Measurements from ENCODE around the gene PTCHD4. TPM values are rescaled to one million over a fixed set of nuclear protein-coding genes. Genes with fewer than 3 reads are reported as not detected.

PTCHD4 gene
- total and polyA plus RNA-seq, 2 experiments from 2014 or later = 2.1 to 3.2 TPM

- Histone ChIP-seq H3K27me3 (peaks cover 20% of the 10 kb centered on the region), H3K36me3 (no peaks in the 10 kb centered on the region), H3K27ac (no peak overlapping the region), H3K4me1 (ENCODE audit: low read depth) (no peaks in the 10 kb centered on the region), H3K4me3 (peak overlapping the region; percentile 41), H3K9me3 (ENCODE audit: low read depth) (no peaks in the 10 kb centered on the region)
- peak; percentile 32 to 42 for DNase-seq (ENCODE audit: low read depth in 1 of 2, low spot score in 1 of 2)
- TF ChIP-seq, protein P1, sequence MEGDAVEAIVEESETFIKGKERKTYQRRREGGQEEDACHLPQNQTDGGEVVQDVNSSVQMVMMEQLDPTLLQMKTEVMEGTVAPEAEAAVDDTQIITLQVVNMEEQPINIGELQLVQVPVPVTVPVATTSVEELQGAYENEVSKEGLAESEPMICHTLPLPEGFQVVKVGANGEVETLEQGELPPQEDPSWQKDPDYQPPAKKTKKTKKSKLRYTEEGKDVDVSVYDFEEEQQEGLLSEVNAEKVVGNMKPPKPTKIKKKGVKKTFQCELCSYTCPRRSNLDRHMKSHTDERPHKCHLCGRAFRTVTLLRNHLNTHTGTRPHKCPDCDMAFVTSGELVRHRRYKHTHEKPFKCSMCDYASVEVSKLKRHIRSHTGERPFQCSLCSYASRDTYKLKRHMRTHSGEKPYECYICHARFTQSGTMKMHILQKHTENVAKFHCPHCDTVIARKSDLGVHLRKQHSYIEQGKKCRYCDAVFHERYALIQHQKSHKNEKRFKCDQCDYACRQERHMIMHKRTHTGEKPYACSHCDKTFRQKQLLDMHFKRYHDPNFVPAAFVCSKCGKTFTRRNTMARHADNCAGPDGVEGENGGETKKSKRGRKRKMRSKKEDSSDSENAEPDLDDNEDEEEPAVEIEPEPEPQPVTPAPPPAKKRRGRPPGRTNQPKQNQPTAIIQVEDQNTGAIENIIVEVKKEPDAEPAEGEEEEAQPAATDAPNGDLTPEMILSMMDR (IDR thresholded peaks at IDR 0.05; ENCODE audit: low read depth, low read length) = no peak
Observed at GRCh38 chr6:48069280-48069679, 41.7 kb downstream of the PTCHD4 start.

DNA sequence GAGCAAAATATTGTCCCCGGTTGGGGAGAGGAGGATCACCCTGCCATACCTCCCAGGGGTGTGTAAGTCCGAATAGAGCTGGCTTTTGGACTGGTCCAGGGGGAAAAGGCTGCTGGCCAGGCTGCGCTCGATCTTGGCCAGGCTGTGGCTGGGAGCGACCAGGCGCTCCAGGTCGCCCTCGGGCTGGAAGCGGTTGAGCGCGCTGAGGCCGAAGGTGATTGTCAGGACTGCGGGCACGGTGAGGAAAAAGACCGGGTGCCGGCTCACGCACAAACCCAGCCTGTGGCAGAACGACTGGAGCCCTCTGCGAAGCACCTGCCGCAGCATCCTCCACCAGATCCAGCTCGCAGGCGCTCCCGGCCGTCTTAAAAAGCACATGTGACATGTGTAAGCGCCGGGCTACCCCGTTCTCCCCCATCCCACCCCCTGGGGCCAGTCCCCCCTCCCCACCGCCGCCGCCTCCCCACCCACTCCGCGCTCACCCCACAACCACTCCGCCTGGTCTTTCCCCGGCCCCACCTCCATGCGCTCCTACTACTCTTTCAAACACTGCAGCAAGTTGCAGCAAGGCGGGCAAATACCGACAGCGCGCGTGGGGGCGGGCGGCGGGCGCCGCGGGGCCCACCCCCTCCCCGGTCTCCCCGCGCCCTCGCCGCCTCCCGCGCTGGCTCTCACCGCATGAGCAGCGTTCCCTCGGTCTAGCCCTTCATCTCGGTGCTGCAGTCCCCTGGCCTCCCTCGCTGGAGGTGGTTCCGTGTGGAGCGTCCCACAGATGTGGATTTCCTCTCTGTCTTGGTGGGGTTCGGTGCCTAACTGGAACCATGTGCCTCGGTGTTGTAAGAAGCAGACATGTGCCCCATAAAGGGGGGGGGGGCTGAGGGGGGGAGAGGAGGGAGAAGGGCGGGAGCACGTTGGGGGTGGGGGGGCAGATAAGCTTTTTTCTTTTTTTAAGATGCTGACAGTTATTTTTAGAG is 42.4 kb downstream of the PTCHD4 start:
- TF ChIP-seq, protein P1 (IDR thresholded peaks at IDR 0.05; ENCODE audit: low read depth, low read length) = no peak
- H3K36me3 ChIP-seq = no peaks in the 10 kb centered on the region
- H3K4me3 ChIP-seq = peak overlapping the region; percentile 41
- peak in 1 of 2 donors; percentile 35 for DNase-seq (ENCODE audit: low read depth in 1 of 2, low spot score in 1 of 2)
- H3K9me3 ChIP-seq (ENCODE audit: low read depth) = no peaks in the 10 kb centered on the region
- H3K27me3 ChIP-seq = peaks cover 20% of the 10 kb centered on the region
- H3K27ac ChIP-seq = no peak overlapping the region
- H3K4me1 ChIP-seq (ENCODE audit: low read depth) = no peaks in the 10 kb centered on the region

DNA sequence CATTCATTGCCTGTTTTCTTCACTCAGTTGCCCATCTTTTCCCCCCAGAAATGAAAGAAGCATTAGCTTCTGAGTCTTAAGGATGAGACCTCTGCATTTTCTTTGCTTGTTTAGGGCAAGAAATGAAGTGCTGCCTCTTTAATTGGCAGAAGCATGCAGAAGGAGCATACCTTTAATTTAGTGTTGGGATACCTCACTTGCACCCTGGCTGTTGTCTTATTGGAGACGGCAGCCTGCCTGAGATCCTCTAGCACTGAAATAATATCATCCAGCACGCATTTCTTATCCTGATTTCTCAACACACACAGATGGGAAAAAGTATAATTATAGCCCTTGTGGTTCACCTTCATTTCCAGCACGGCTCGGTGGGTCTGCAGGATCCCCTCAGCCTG is 43.1 kb downstream of the PTCHD4 start:
- H3K9me3 ChIP-seq (ENCODE audit: low read depth) = no peaks in the 10 kb centered on the region
- no peaks in the 10 kb centered on the region for H3K36me3 ChIP-seq
- peaks cover 20% of the 10 kb centered on the region for H3K27me3 ChIP-seq
- H3K4me3 ChIP-seq = no peak overlapping the region
- no peaks in the 10 kb centered on the region for H3K4me1 ChIP-seq (ENCODE audit: low read depth)
- TF ChIP-seq, protein P1 (IDR thresholded peaks at IDR 0.05; ENCODE audit: low read depth, low read length) = no peak
- no peak overlapping the region for H3K27ac ChIP-seq
- DNase-seq (ENCODE audit: low read depth in 1 of 2, low spot score in 1 of 2) = no peak

DNA sequence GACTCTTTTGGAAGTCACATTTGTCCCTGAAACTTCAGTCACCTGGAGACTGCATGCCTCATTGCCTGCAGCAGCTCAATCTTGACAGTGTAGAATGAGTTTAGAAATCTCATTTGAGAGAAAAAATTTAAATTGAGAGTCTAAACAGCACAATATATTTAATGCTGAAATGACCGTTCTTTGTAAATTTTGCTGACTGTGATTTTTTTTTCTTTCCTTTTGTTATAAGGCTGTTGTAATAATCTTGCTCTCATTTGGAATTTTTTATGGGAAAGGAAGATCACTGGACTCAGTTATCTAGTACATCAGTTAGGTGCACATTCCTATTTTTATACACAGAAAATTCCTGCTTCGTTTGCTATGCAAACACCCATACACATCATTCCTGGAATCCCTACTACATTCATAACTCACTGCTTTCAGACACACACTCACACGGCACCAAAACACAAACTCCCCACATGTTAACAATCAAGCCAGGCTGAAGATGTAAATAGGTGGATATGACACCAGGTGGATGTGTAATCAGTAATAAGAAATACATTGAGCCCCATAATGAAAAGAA is 43.8 kb downstream of the PTCHD4 start:
- Histone ChIP-seq H3K9me3 (ENCODE audit: low read depth) (no peaks in the 10 kb centered on the region), H3K27me3 (peaks cover 20% of the 10 kb centered on the region), H3K4me1 (ENCODE audit: low read depth) (no peaks in the 10 kb centered on the region), H3K27ac (no peak overlapping the region), H3K36me3 (no peaks in the 10 kb centered on the region), H3K4me3 (no peak overlapping the region)
- TF ChIP-seq, protein P1 (IDR thresholded peaks at IDR 0.05; ENCODE audit: low read depth, low read length) = no peak
- DNase-seq (ENCODE audit: low read depth in 1 of 2, low spot score in 1 of 2) = no peak

DNA sequence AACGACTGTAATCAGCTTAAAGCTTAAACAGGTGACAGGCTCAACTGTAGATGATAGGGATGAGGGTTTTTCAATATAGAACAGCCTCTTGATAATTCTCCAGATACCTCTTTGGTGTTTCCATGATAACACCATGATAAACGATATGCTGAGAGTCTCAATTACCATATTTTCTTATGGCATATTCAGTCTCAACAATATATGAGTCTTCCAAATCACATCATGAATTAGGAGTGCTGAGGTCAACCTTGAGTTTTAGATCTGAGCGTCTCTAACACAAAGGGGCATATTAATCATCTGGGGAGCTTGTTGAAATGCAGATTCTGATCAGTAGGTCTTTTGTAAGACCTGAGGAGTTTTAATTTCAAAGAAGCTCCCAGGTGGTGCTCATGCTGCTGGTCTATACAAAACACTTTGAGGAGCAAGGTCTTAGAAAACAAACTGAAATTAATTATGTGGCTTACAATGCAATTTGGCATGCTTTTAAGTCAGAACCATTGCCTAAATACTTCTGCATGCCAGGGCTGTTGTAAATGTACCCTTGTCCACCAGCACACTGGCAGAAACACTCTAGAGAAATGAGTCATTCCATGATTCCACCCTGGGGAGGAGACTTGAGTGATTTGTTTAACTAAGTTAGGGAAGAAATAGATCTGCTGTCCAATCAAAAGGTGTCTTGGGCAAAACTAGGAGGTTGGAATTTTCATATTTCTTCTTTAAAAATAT is 49.6 kb downstream of the PTCHD4 start:
- H3K36me3 ChIP-seq = no peaks in the 10 kb centered on the region
- H3K9me3 ChIP-seq (ENCODE audit: low read depth) = no peaks in the 10 kb centered on the region
- no peaks in the 10 kb centered on the region for H3K4me1 ChIP-seq (ENCODE audit: low read depth)
- TF ChIP-seq, protein P1 (IDR thresholded peaks at IDR 0.05; ENCODE audit: low read depth, low read length) = no peak
- H3K27ac ChIP-seq = no peak overlapping the region
- no peak overlapping the region for H3K4me3 ChIP-seq
- H3K27me3 ChIP-seq = no peaks in the 10 kb centered on the region
- DNase-seq (ENCODE audit: low read depth in 1 of 2, low spot score in 1 of 2) = peak in 1 of 2 donors; percentile 40

All from cardiac muscle cell (in vitro differentiated cells and primary cell).